Stimulated activated CD4-positive, alpha-beta T cell treated with anti-CD3 and anti-CD28 coated beads, Interleukin-4, amount 100 ng/mL, for 1 hour (primary cell): ENCODE data around the gene RPS6KA5.
"Not testable (repeated sequence)": the region's sequence is repeated elsewhere in the genome, so short reads cannot be mapped to it uniquely, and the experiment has no call there.

Experiments
- DNase-seq: peaks from one replicate; pipeline ENCODE4 v3.0.0-alpha.2; 2020

The RPS6KA5 gene

GRCh38 chr14:90858511-90858910 lies 201.9 kb downstream of the RPS6KA5 start:
- DNase-seq = no peak

GRCh38 chr14:90857866-90858265 lies 202.6 kb downstream of the RPS6KA5 start:
- DNase-seq = no peak

- not testable (repeated sequence) for DNase-seq
These were observed 204.3 kb downstream of the RPS6KA5 start for GRCh38 chr14:90856115-90856514.

- no peak for DNase-seq
These were observed 207.3 kb downstream of the RPS6KA5 start for GRCh38 chr14:90853116-90853515.

GRCh38 chr14:90851327-90852036 lies 209.0 kb downstream of the RPS6KA5 start:
- DNase-seq = no peak

GRCh38 chr14:90850487-90850886 lies 210.0 kb downstream of the RPS6KA5 start:
- no peak for DNase-seq

GRCh38 chr14:90849787-90850444 lies 210.5 kb downstream of the RPS6KA5 start:
- no peak for DNase-seq

GRCh38 chr14:90848944-90849731 lies 211.3 kb downstream of the RPS6KA5 start:
- DNase-seq = no peak

GRCh38 chr14:90846511-90846910 lies 213.9 kb downstream of the RPS6KA5 start:
- no peak for DNase-seq

- no peak for DNase-seq
These were observed 216.1 kb downstream of the RPS6KA5 start for GRCh38 chr14:90844321-90844720.

GRCh38 chr14:90842726-90843125 lies 217.7 kb downstream of the RPS6KA5 start:
- DNase-seq = no peak

- DNase-seq = not testable (repeated sequence)
These were observed 219.8 kb downstream of the RPS6KA5 start for GRCh38 chr14:90840667-90841066.

GRCh38 chr14:90839889-90840266 lies 220.6 kb downstream of the RPS6KA5 start:
- DNase-seq = no peak

GRCh38 chr14:90839024-90839888 lies 221.2 kb downstream of the RPS6KA5 start:
- DNase-seq = no peak

- not testable (repeated sequence) for DNase-seq
These were observed 221.9 kb downstream of the RPS6KA5 start for GRCh38 chr14:90838531-90838930.

GRCh38 chr14:90837355-90837754 lies 223.1 kb downstream of the RPS6KA5 start:
- DNase-seq = no peak

GRCh38 chr14:90836692-90837063 lies 223.8 kb downstream of the RPS6KA5 start:
- no peak for DNase-seq

GRCh38 chr14:90831821-90832220 lies 228.6 kb downstream of the RPS6KA5 start:
- no peak for DNase-seq

- DNase-seq = no peak
These were observed 229.3 kb downstream of the RPS6KA5 start for GRCh38 chr14:90830931-90831701.

GRCh38 chr14:90829677-90830076 lies 230.8 kb downstream of the RPS6KA5 start:
- DNase-seq = no peak

GRCh38 chr14:90828642-90829487 lies 231.6 kb downstream of the RPS6KA5 start:
- DNase-seq = no peak
